GM18951 (cell line): ENCODE results near the gene CD55.

Source experiments
- POLR2A ChIP-seq: IDR thresholded peaks from 4 replicates; pipeline ENCODE4 v1.6.1; 2011; ENCODE audit warnings: mild to moderate bottlenecking; ENCODE audit not compliant: insufficient read length, insufficient read depth; ENCODE audit errors: extremely low read depth
- in situ Hi-C: fragments of 300-500 bp; cut with MboI; formaldehyde crosslinking; loops from one replicate; pipeline ENCODE4 v1.12.0; 2022; ENCODE audit warnings: low sequenced_read_pairs, mixed read lengths, inconsistent platforms; ENCODE audit not compliant: unreplicated experiment

CD55 gene

GRCh38 chr1:207321079-207321789 is at the start of gene CD55:
Gene CD55, plus strand, starts transcription at chr1:207321678. Its CDS starts 88 bp downstream, at chr1:207321766.
- peak; percentile 89 for TF ChIP-seq POLR2A
- in situ Hi-C loops: no loop called here

GRCh38 chr1:207274882-207275281 is 46.6 kb upstream of the CD55 start:
- in situ Hi-C loops: no loop called here
- no peak for TF ChIP-seq POLR2A

GRCh38 chr1:207276465-207276864 is 45.0 kb upstream of the CD55 start:
- in situ Hi-C loops: no loop called here
- TF ChIP-seq POLR2A: no peak

GRCh38 chr1:207277241-207277640 is 44.2 kb upstream of the CD55 start:
- no peak for TF ChIP-seq POLR2A
- in situ Hi-C loops: no loop called here

GRCh38 chr1:207279652-207280051 is 41.8 kb upstream of the CD55 start:
- TF ChIP-seq POLR2A: no peak

GRCh38 chr1:207280706-207281105 is 40.8 kb upstream of the CD55 start:
- in situ Hi-C loops: no loop called here
- no peak for TF ChIP-seq POLR2A

More at GRCh38 chr1:207279652-207280051, 41.8 kb upstream of the CD55 start:
- in situ Hi-C loops: no loop called here

- in situ Hi-C loops: no loop called here
- TF ChIP-seq POLR2A: no peak
Observed at GRCh38 chr1:207282058-207282457, 39.4 kb upstream of the CD55 start.

- in situ Hi-C loops: no loop called here
- TF ChIP-seq POLR2A: no peak
Observed at GRCh38 chr1:207282496-207283380, 38.7 kb upstream of the CD55 start.

GRCh38 chr1:207283421-207283820 is 38.1 kb upstream of the CD55 start:
- TF ChIP-seq POLR2A: no peak
- in situ Hi-C loops: no loop called here

GRCh38 chr1:207284209-207284897 is 37.1 kb upstream of the CD55 start:
- in situ Hi-C loops: no loop called here
- no peak for TF ChIP-seq POLR2A

GRCh38 chr1:207286786-207287468 is 34.6 kb upstream of the CD55 start:
- no peak for TF ChIP-seq POLR2A
- in situ Hi-C loops: no loop called here

GRCh38 chr1:207288315-207288714 is 33.2 kb upstream of the CD55 start:
- in situ Hi-C loops: no loop called here

GRCh38 chr1:207289756-207290155 is 31.7 kb upstream of the CD55 start:
- in situ Hi-C loops: no loop called here
- TF ChIP-seq POLR2A: no peak

More at GRCh38 chr1:207288315-207288714, 33.2 kb upstream of the CD55 start:
- no peak for TF ChIP-seq POLR2A

GRCh38 chr1:207291723-207292122 is 29.8 kb upstream of the CD55 start:
- in situ Hi-C loops: no loop called here
- TF ChIP-seq POLR2A: no peak
